Hematopoietic multipotent progenitor cell (in vitro differentiated cells): Measurements from ENCODE around the gene MAN1A1. TPM values are rescaled to one million over a fixed set of nuclear protein-coding genes. Genes with fewer than 3 reads are reported as not detected.
A peak's percentile ranks its signal among the peaks of the same experiment; 100 is the strongest.

Experiments used
- DNase-seq, 3 donors: peaks; one replicate each; pipeline ENCODE4 v3.0.0-alpha.2; 2011 to 2015; ENCODE audit warnings: low read depth in 2 of 3, low spot score in 2 of 3
- total RNA-seq: library from RNA; depleted of rRNA; stranded (reverse); fragments of >200 nt; gene quantifications from one replicate; pipeline ENCODE4 v1.2.3, GENCODE V29; 2012

MAN1A1 gene
- total RNA-seq, 1 donor: 109 TPM

- no peak for DNase-seq
Measured at GRCh38 chr6:119328254-119328653, 21.3 kb downstream of the MAN1A1 start.

GRCh38 chr6:119327810-119328209, 21.8 kb downstream of the MAN1A1 start:
- no peak for DNase-seq

- no peak for DNase-seq
Measured at GRCh38 chr6:119326291-119327005, 23.1 kb downstream of the MAN1A1 start.

GRCh38 chr6:119325559-119326265, 23.8 kb downstream of the MAN1A1 start:
- no peak for DNase-seq

- peak in 1 of 3 donors; percentile 55 for DNase-seq
Measured at GRCh38 chr6:119324718-119325117, 24.8 kb downstream of the MAN1A1 start.

- no peak for DNase-seq
Measured at GRCh38 chr6:119323931-119324330, 25.6 kb downstream of the MAN1A1 start.

- DNase-seq: no peak
Measured at GRCh38 chr6:119323478-119323877, 26.1 kb downstream of the MAN1A1 start.

- DNase-seq: no peak
Measured at GRCh38 chr6:119322715-119323350, 26.7 kb downstream of the MAN1A1 start.

GRCh38 chr6:119322034-119322433, 27.5 kb downstream of the MAN1A1 start:
- DNase-seq: no peak

GRCh38 chr6:119319694-119320093, 29.9 kb downstream of the MAN1A1 start:
- no peak for DNase-seq

- DNase-seq: no peak
Measured at GRCh38 chr6:119318730-119319129, 30.8 kb downstream of the MAN1A1 start.

- no peak for DNase-seq
Measured at GRCh38 chr6:119318176-119318575, 31.4 kb downstream of the MAN1A1 start.

GRCh38 chr6:119317007-119317406, 32.6 kb downstream of the MAN1A1 start:
- DNase-seq: no peak

GRCh38 chr6:119314885-119315272, 34.7 kb downstream of the MAN1A1 start:
- peak in 1 of 3 donors; percentile 56 for DNase-seq

- DNase-seq: peak in 2 of 3 donors; percentile 6 to 65
Measured at GRCh38 chr6:119313937-119314884, 35.4 kb downstream of the MAN1A1 start.

GRCh38 chr6:119312875-119313338, 36.7 kb downstream of the MAN1A1 start:
- DNase-seq: peak in 1 of 3 donors; percentile 46

- no peak for DNase-seq
Measured at GRCh38 chr6:119312441-119312840, 37.1 kb downstream of the MAN1A1 start.

- peak in 1 of 3 donors; percentile 60 for DNase-seq
Measured at GRCh38 chr6:119311514-119312142, 37.9 kb downstream of the MAN1A1 start.

GRCh38 chr6:119310486-119311036, 39.0 kb downstream of the MAN1A1 start:
- no peak for DNase-seq
